Smooth muscle cell (in vitro differentiated cells): Measurements from ENCODE around the gene NUP62. TPM values are rescaled to one million over a fixed set of nuclear protein-coding genes. Genes with fewer than 3 reads are reported as not detected.

Experiments
- DNase-seq: peaks from one replicate; lab custom pipeline; 2025; ENCODE audit not compliant: unreplicated experiment; lab: John Stamatoyannopoulos, UW
- H2AFZ ChIP-seq: fragments of 200-600 bp; sonication (generic); 2 replicates; pipeline ENCODE4 v1.6.0; 2016; ENCODE audit warnings: antibody characterized with exemption, low read depth, mild to moderate bottlenecking
- H3F3A ChIP-seq: fragments of 200-600 bp; sonication (generic); 2 replicates; pipeline ENCODE4 v1.6.0; 2017; ENCODE audit warnings: antibody characterized with exemption, low read depth
- H3K27ac ChIP-seq: fragments of 200-600 bp; sonication (generic); 2 replicates; pipeline ENCODE4 v1.5.1; 2016; ENCODE audit warnings: low read depth, mild to moderate bottlenecking
- H3K27me3 ChIP-seq: fragments of 200-600 bp; sonication (generic); 2 replicates; pipeline ENCODE4 v1.6.1; 2016; ENCODE audit warnings: low read depth, mild to moderate bottlenecking
- H3K36me3 ChIP-seq: fragments of 200-600 bp; sonication (generic); 2 replicates; pipeline ENCODE4 v1.5.1; 2016; ENCODE audit warnings: low read depth
- H3K4me1 ChIP-seq: fragments of 200-600 bp; sonication (generic); 2 replicates; pipeline ENCODE4 v1.5.1; 2016; ENCODE audit warnings: low read depth
- H3K4me2 ChIP-seq: fragments of 200-600 bp; sonication (generic); 2 replicates; pipeline ENCODE4 v1.6.0; 2016; ENCODE audit warnings: mild to moderate bottlenecking
- H3K4me3 ChIP-seq: fragments of 200-600 bp; sonication (generic); 2 replicates; pipeline ENCODE4 v1.5.1; 2016; ENCODE audit warnings: mild to moderate bottlenecking
- H3K79me2 ChIP-seq: fragments of 200-600 bp; sonication (generic); 2 replicates; pipeline ENCODE4 v1.6.0; 2016; ENCODE audit warnings: low read depth, mild to moderate bottlenecking
- H3K9ac ChIP-seq: fragments of 200-600 bp; sonication (generic); 2 replicates; pipeline ENCODE4 v1.6.0; 2016; ENCODE audit warnings: low read depth
- H3K9me3 ChIP-seq: fragments of 200-600 bp; sonication (generic); replicated peaks from 2 replicates; pipeline ENCODE4 v1.5.1; 2016; ENCODE audit warnings: low read depth
- H4K20me1 ChIP-seq: fragments of 200-600 bp; sonication (generic); 2 replicates; pipeline ENCODE4 v1.6.0; 2016; ENCODE audit warnings: low read depth
- CTCF ChIP-seq: fragments of 200-600 bp; sonication (generic); IDR thresholded peaks from 2 replicates; pipeline ENCODE4 v1.5.1; 2017; ENCODE audit warnings: borderline replicate concordance, mild to moderate bottlenecking, antibody characterized with exemption; ENCODE audit not compliant: insufficient read depth, poor library complexity, severe bottlenecking
- WGBS: methylation state at CpG from one replicate; pipeline ENCODE4 v1.1.7; 2016; ENCODE audit warnings: low lambda C conversion rate; 5-methylcytosine and 5-hydroxymethylcytosine counted together
- polyA plus RNA-seq: library from polyadenylated mRNA; unstranded; fragments of >200 nt; fragmentation: Nextera tagmentation; extraction: Ambion mirVana; gene quantifications from 2 replicates; pipeline ENCODE4 v1.2.1, GENCODE V29; 2016
- total RNA-seq: library from RNA; depleted of rRNA; stranded (reverse); fragments of >200 nt; gene quantifications from 2 replicates; pipeline ENCODE4 v1.2.3, GENCODE V29; 2014

Gene NUP62
- total and polyA plus RNA-seq, 2 experiments from 2014 or later = 24.2 to 29.5 TPM

- DNase-seq = no peak
- no peak overlapping the region for H3K27ac ChIP-seq
- H3K4me2 ChIP-seq = no peak overlapping the region
- H3F3A ChIP-seq = peaks cover 4% of the 10 kb centered on the region
- peaks cover 28% of the 10 kb centered on the region for H3K79me2 ChIP-seq
- H3K36me3 ChIP-seq = no peaks in the 10 kb centered on the region
- H3K9ac ChIP-seq = no peak overlapping the region
- no peak for TF ChIP-seq CTCF
- H2AFZ ChIP-seq = no peak overlapping the region
- 94% methylated on average over 17 of the region's 17 CpGs for WGBS
- no peaks in the 10 kb centered on the region for H3K27me3 ChIP-seq
- H3K9me3 ChIP-seq = no peaks in the 10 kb centered on the region
- peaks cover 17% of the 10 kb centered on the region for H3K4me1 ChIP-seq
- peaks cover 2% of the 10 kb centered on the region for H4K20me1 ChIP-seq
- no peak overlapping the region for H3K4me3 ChIP-seq
Measured at GRCh38 chr19:49871349-49871985, 57.8 kb downstream of the NUP62 start.

- peaks cover 28% of the 10 kb centered on the region for H3K79me2 ChIP-seq
- H3K36me3 ChIP-seq = no peaks in the 10 kb centered on the region
- peaks cover 4% of the 10 kb centered on the region for H3F3A ChIP-seq
- H3K4me3 ChIP-seq = peak overlapping the region; percentile 52
- H3K4me2 ChIP-seq = peak overlapping the region; percentile 81
- WGBS = 92% methylated on average over 15 of the region's 15 CpGs
- no peak for TF ChIP-seq CTCF
- H3K9ac ChIP-seq = peak overlapping the region; percentile 66
- no peak for DNase-seq
- no peaks in the 10 kb centered on the region for H3K9me3 ChIP-seq
- H3K27ac ChIP-seq = peak overlapping the region; percentile 72
- peaks cover 6% of the 10 kb centered on the region for H4K20me1 ChIP-seq
- H2AFZ ChIP-seq = no peak overlapping the region
- peaks cover 17% of the 10 kb centered on the region for H3K4me1 ChIP-seq
- H3K27me3 ChIP-seq = no peaks in the 10 kb centered on the region
Measured at GRCh38 chr19:49870309-49870901, 58.9 kb downstream of the NUP62 start.

GRCh38 chr19:49869484-49870308 is 59.6 kb downstream of the NUP62 start:
- H4K20me1 ChIP-seq = peaks cover 6% of the 10 kb centered on the region
- DNase-seq = peak; percentile 84
- H2AFZ ChIP-seq = no peak overlapping the region
- no peaks in the 10 kb centered on the region for H3K9me3 ChIP-seq
- no peaks in the 10 kb centered on the region for H3K36me3 ChIP-seq
- H3K79me2 ChIP-seq = peaks cover 26% of the 10 kb centered on the region
- peaks cover 4% of the 10 kb centered on the region for H3F3A ChIP-seq
- no peaks in the 10 kb centered on the region for H3K27me3 ChIP-seq
- peak overlapping the region; percentile 66 for H3K9ac ChIP-seq
- WGBS = 4% methylated on average over 55 of the region's 67 CpGs
- H3K4me1 ChIP-seq = peaks cover 15% of the 10 kb centered on the region
- H3K4me3 ChIP-seq = peak overlapping the region; percentile 52
- TF ChIP-seq CTCF = no peak
- peak overlapping the region; percentile 94 for H3K27ac ChIP-seq
- H3K4me2 ChIP-seq = peak overlapping the region; percentile 81
